GM18498 (cell line): ENCODE results near the gene PLPP7.
"Not testable (repeated sequence)": the region's sequence is repeated elsewhere in the genome, so short reads cannot be mapped to it uniquely, and the experiment has no call there.

Experiments used
- ATAC-seq: cut with Tn5 transposase; IDR thresholded peaks from one replicate; pipeline ENCODE4 v1.9.1; 2021; ENCODE audit warnings: mild to moderate bottlenecking, moderate library complexity; ENCODE audit not compliant: unreplicated experiment

PLPP7 gene

DNA sequence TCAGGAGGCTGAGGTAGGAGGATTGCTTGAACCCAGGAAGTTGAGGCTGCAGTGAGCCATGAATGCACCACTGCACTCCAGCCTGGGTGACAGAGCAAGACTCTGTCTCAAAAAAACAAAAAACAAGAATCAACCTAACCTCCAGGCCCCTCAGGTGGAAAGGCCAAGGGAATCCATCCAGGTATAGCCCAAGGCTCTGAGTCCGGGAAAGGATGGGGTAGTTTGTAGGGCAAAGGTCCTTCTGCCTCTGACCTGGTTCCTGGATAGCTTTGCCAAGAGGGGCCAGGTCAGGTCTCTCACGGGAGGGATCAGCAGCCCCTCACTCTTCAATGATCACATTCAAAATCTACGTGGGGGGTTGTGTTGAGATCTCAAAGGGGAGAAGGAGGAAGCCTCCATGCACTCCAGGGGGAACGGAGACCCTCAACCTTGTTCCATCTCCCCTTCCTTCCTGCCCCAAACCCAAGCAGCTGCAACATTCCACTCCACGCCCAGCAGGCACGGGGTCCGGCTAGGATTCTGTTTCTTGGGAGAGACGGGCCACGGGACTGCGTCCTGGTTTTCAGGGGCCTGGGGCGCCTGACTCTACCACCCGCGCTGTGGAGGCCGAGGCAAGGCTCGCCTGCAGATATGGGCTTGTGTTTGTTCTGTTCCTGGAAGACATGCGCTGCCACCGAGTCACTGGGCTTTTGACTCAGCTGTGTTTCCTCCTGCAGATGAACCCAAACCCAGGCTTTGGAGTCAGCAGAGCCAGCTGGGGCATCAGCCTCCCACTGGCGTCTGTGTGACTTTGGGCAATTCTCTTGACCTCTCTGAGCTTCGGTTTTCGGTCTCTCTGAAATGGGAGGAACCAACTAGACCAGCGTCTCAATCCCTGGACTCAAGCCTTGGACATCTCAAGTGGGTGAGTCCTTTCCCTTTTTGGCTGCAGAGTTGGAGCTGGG lies 35.5 kb downstream of the PLPP7 start:
- no peak for ATAC-seq

DNA sequence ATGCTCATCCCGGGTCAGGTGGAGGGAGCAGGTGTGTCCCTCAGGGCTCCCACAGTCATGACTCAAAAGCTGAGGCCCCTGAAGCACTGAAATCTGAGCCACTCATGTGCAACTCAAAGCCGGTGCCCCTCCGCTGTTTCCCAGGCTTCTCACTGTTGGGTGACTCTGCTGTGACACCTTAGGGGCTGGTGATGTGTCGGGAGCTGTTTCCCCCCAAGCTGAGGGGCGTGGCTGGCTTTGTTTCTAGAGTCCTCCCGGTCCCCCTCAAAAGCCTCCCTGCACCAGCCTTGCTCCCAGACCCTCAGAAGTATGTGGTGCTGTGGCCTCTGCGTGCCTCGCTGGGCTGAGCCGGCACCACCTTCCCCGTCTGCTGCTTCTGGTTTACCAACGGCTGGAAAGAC lies 39.7 kb downstream of the PLPP7 start:
- no peak for ATAC-seq

DNA sequence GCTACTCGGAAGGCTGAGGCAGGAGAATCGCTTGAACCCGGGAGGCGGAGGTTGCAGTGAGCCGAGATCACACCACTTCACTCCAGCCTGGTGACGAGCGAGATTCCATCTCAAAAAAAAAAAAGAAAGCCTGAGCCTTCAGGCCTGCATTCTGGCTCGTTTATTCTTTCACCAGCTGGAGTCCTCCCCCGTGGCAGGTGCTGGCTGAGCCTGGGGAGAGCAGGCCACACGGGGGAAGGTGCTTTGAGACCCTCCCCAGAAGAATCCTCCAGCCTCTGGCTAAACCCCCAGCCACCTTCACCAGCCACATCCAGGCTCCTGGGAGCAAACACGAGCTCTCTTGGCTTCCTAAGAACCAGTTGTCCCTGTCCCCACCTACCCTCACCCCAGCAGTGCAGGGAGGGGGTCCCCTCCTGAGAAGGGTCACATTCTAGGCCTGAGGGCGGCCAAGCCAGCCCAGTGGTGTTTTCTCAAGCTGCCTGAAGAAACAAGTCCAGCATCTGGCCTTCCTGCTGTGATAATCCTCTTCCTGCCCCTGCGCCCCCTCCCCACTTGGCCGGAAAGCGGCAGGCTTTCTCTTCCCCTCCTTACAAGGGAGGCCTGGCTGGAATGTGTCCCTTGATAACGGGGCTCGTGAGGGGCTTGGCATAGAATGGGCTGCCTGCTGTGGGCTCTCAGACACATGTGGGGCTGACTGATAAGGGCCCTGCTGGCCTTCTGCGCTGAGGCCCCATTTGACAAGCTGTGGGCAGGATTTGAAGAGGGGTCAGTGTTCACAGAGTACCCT lies 41.5 kb downstream of the PLPP7 start:
- ATAC-seq = no peak

DNA sequence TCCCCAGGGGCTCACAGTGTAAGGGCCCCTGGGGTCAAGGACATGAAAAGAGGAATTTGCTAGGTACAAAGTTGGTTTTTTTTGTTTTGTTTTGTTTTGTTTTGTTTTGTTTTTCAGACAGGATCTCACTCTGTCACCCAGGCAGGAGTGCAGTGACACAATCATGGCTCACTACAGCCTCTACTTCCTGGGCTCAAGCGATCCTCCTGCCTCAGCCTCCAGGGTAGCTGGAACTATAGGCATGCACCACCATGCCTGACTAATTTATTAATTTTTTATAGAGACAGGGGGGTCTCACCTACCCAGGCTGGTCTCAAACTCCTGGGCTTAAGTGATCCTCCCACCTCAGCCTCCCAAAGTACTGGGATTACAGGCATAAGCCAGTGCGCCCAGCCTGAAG lies 42.5 kb downstream of the PLPP7 start:
- not testable (repeated sequence) for ATAC-seq

DNA sequence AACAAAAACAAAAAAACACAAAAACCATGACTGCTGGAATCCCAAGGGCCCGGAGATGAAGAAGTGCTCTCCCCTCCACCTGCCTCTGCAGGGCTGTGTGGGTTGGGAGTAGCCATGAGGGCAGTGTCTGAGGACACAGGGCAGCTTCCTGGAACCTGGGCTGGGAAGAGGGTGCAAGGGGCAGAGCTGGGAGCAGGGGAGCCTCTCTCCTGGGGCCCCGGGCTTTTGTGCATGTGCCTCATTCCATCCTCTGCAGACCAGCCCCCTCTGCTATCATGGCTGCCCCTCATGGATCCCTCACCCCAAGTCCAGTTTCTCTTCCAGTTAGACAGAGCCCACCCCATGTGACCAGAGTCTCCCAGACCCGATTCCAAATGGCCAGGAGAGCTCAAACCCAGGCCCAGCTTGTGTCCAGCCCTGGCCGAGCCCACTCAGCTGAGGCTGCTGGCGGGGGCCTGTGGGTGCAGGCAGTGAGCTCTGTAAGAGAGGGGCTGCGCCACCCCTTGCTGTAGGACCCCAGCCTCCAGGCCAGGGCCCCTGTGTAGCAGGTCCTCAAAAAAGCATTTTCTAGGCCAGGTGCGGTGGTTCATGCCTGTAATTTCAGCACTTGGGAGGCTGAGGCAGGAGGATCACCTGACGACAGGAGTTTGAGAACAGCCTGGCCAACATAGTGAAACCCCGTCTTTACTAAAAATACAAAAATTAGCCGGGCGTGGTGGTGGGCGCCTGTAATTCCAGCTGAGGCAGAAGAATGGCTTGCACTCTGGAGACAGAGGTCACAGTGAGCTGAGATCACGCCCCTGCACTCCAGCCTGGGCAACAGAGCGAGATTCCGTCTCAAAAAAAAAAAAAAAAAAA lies 44.5 kb downstream of the PLPP7 start:
- ATAC-seq = no peak

DNA sequence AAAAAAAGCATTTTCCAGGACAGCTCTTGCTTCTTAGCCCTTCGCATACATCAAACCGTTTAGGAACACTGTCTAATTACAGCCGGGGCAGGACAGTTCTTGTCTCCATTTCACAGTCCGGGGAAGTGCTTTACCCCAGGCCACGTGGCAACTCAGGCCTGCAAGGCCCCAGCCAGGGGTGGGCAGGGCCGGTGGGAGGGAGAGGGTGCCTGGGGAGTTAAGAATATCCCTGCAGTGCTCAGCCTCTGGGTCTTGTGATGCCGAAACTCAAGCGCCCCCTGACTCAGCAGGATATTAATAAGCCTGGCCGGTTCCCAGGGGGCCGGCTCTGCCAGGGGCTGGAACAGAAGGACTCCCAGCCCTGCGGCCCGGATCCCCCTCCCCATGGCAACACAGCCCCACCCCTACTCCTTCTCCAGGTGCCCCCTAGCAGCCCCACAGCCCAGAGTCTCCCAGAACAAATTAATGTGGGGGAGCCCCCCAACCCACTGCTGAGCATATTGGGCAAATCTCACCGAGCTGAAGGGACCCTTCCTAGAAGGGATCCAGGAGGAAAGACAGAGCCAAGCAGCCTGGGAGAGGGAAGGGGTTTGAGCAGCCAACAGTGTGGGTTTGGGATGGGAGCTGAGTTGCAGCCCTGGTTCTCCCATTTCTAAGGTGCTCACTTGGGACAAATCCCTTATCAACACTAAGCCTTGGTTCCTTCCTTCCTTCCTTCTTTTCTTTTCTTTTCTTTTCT lies 45.3 kb downstream of the PLPP7 start:
- no peak for ATAC-seq

DNA sequence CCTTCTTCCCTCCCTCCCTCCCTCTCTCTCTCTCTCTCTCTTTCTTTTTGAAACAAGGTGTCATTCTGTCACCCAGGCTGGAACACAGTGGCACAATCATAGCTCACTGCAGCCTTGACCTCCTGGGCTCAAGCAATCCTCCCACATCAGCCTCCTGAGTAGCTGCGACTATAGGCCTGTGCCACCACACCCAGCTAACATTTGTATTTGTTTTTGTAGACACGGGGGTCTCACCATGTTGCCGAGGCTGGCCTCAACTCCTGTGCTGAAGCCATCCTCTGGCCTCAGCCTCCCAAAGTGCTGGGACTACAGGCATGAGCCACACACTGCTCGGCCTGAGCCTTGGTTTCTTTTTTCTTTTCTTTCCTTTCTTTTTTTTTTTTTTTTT lies 45.8 kb downstream of the PLPP7 start:
- ATAC-seq = no peak

DNA sequence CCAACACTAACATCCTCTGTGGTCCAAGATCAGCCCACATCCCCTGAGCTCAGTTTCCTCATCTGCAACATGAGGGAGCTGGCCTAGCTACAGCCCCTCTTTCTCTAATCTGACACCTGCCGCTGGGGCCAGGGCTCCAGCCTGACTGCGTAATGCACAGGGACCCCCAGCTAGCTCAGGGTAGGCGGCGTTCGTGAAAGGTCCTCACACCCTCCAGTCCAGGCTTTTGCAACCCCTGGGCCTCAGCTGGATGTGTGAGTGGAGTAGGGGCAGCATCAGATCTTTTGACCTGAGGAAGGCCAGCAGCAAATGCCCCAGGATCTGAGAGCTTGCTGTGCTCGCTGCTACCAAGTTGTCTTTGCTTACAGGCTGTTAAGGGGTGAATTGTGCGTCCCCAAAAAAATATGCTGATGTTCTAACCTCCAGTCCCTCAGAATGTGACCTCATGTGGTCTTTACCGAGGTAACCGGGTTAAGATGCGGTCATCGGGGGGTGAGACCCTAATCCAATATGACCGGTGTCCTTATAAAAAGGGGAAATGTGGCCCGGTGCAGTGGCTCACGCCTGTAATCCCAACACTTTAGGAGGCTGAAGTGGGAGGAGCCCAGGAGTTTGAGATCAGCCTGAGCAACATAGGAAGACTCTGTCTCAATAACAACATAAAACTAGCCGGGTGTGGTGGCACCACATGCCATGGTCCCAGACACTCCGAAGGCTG lies 47.8 kb downstream of the PLPP7 start:
- no peak for ATAC-seq

DNA sequence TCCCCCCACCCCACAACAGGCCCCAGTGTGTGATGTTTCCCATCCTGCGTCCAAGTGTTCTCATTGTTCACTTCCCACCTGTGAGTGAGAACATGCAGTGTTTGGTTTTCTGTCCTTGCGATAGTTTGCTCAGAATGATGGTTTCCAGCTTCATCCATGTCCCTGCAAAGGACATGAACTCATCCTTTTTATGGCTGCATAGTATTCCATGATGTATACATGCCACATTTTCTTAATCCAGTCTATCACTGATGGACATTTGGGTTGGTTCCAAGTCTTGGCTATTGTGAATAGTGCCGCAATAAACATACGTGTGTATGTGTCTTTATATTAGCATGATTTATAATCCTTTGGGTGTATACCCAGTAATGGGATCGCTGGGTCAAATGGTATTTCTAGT lies 49.7 kb downstream of the PLPP7 start:
- not testable (repeated sequence) for ATAC-seq

DNA sequence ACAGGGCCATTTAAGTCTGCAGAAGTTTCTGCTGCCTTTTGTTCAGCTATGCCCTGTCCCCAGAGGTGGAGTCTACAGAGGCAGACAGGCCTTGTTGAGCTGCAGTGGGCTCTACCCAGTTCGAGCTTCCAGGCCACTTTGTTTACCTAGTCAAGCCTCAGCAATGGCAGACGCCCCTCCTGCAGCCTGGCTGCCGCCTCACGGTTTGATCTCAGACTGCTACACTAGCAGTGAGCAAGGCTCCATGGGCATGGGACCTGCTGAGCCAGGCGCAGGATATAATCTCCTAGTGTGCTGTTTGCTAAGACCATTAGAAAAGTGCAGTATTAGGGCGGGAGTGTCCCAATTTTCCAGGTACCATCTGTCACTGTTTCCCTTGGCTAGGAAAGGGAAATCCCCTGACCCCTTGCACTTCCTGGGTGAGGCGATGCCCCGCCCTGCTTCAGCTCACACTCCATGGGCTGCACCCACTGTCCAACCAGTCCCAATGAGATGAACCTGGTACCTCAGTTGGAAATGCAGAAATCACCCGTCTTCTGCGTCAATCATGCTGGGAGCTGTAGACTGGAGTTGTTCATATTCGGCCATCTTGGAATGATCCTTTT lies 55.5 kb downstream of the PLPP7 start:
- ATAC-seq = not testable (repeated sequence)

DNA sequence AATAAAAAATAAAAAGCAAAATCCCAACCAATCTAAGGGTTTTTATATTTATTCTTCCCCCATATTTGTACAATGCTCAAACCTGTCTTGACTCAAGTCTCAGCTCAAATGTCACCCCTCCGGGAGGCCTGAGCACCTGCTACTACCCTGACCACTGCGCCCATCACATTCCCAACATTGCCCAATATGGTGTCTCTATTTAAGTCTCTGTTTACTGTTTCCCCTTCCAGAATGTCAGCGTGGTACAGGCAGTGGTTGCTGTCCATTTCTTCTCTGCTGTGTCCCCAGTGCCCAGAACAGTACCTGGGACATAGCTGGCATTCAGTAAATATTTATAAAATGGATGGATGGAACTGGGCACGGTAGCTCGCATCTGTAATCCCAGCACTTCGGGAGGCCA lies 57.0 kb downstream of the PLPP7 start:
- ATAC-seq = no peak

DNA sequence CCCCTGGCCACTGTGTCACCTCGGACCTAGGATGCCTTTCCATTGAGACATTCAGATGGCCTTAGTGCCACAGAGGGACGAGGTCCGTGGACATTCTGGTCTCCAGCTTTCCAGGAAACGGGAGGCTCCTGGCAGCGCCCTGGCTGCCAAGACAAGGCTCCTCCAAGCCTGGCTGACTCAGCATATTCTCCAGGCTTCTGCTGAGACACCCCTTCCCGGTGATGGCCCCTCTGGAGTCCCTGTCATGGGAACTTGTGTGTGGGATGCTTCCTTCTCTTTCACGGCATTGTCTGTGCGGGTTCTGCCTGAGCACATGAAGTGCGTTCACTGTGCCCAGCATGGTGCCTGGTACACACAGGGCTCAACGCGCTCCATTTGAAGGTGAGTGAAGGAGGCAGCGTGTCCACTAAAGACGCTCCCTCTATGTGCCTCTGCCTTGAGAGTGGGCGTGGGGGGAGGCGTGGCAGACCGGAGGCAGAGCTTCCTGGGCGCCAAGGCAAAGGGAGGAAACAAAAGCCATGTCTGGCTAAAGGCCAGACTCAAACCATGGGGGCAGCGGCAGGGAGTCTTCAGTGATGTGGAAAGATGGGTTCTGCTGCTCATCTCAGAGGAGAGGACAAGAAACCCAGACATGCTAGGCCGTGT lies 58.0 kb downstream of the PLPP7 start:
- no peak for ATAC-seq

DNA sequence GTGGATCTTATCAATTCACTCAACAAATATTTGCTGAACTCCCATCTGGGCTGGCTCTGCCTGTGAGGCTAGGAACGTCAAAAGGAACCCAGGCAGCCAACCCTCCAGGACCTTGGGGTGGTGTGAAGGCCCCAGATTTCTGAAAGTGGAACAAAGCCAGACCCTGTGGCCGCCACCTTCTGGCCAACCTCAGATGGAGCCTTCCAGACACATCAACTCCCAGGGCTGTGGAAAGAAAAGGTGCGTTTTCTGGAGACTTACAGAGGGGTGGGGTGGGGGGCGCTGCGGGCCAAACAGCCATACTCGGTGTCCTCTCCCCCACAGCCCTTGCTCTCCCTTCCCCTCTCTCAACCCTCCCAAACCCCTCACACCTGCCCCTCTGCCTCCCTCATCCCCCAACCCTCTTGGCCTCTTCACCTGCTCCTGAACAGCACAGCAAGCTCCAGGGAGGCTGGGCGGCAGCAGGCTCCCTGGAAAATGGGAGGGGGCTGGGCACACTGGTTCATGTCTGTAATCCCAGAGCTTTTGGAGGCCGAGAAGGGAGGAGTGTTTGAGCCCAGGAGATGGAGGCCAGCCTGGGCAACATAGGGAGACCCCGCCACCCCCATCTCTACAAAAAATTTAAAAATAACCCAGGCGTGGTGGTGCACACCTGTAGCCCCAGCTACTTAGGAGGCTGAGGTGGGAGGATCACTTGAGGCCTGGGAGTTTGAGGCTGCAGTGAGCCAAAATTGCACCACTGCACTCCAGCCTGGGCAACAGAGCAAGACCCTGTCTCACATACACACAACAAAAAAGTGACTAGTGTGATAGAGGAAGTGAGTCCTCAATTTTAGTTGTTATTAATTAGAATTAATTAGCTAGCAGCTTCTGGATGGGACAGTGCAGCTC lies 59.4 kb downstream of the PLPP7 start:
- no peak for ATAC-seq

DNA sequence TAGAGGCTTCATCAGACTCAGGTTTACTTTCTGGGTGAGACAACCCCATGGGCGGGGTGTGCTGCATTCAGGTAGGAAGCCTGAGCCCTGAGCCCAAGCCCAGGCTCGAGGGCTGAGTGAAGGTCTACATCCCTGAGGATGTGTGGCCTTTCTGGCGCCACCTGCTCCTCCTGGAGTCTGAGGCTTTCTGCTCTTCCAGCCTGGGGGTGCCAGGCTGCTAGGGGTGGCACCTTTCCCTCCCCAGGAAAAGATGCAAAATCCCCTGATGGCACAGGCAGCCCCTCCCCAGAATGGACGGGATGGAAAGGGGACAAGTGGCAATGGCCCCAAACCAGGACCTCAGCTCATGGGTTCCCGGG lies 60.0 kb downstream of the PLPP7 start:
- no peak for ATAC-seq

DNA sequence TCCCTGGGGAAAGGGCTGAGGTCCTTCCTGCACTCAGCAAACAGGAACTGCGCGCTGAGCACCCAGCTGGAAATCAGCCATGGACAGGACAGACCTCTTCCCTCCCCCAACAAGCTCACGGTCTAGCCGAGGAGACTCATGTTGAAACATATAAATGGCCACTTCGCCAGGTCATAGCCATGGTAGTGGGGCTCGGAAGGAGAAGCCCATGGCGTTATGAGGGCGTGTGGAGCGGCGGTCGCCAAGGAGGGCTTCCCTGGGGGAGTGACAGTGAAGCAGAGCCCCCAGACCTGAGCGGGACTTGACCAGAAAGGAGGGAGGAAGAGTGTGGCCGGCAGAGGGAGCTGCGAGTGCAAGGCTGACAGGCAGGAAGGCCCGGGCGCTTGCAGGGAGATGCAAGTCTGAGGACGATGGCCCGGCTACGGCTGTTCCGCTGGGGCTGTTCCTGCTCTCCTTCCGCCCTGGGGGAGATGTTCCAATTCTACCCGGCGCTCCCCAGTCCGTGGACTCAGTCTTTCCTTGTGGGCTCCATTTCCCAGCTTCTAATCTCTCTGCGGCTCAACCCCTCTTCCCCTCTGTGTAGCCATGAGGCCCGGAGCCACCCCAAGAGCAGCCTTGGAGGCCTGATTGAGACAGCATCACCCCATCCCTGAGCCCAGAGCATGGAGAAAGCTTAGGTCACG lies 60.5 kb downstream of the PLPP7 start:
- peak; percentile 50 for ATAC-seq

DNA sequence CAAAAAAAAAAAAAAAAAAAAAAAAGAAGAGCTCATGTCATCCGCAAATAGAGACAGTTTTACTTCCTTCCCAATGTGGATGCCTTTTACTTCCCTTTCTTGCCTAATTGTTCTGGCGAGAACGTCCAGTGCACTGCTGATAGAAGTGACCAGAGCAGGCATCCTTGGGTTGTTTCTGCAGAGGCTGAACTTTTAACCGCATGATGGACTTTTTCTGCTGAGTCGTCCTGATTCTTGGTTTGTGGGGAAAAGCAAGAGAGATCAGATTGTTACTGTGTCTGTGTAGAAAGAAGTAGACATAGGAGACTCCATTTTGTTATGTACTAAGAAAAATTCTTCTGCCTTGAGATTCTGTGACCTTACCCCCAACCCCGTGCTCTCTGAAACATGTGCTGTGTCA lies 67.0 kb downstream of the PLPP7 start:
- not testable (repeated sequence) for ATAC-seq

DNA sequence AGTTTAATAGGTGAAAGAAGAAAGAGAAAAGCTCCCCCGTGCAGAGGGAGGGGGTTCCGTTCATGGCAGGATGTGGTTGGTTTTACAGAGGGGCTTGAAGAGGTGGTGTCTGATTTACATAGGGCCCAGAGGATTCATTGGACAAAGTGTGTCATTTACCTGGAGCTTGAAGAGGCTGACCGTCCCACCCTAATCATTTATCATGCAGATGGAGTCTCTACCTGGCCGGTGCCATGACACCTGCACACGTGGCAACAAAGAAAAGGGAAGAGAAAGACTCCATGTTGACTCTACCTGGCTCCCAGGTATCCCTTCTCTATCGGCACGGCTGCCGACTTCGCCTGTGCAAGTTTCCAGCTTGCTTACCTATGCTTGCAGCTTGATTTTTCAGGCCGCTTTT lies 69.0 kb downstream of the PLPP7 start:
- no peak for ATAC-seq
